ENCODE results near the gene GFI1B.

DNA sequence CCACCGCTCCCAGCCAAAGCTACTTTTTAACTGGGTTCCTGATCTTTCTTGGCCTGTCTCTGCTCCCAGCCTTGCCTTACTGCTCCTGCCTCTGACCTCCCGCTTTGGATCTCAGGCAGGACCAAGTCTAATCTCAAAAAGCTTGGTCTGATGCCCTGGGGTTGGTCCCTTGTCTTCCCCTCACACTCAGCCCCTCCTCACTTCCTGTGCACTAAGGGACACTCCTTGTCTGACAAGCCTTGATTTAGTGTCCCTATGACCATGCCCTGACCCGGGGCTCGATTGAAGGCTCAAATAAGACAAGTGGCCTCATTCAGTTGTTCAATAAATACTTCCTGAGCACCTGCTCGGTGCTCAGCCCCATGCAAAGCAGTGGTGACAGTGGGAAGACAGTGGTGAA, 48.6 kb downstream of the GFI1B start:
- TF ChIP-seq POLR2A (IDR thresholded peaks at IDR 0.05; ENCODE audit: low read depth, low read length) (no peak), POLR2AphosphoS5 (IDR thresholded peaks at IDR 0.05; ENCODE audit: low read depth, low read length) (no peak), SPI1 (IDR thresholded peaks at IDR 0.05; ENCODE audit: low read depth, low read length) (no peak), TAF1 (IDR thresholded peaks at IDR 0.05; ENCODE audit: low read depth, low read length) (no peak), POU2F2 (IDR thresholded peaks at IDR 0.05; ENCODE audit: low read depth, low read length) (no peak), PAX5 (IDR thresholded peaks at IDR 0.05; ENCODE audit: insufficient read depth, low read length, severe bottlenecking) (no peak)
